Measurements from ENCODE around the gene PHF12.
"Not testable (repeated sequence)": the region's sequence is repeated elsewhere in the genome, so short reads cannot be mapped to it uniquely, and the experiment has no call there.

The PHF12 gene

GRCh38 chr17:28904800-28905199, 46.5 kb downstream of the PHF12 start:
- no peak for DNase-seq

GRCh38 chr17:28903546-28903841, 47.8 kb downstream of the PHF12 start:
- not testable (repeated sequence) for DNase-seq

GRCh38 chr17:28902819-28903545, 48.3 kb downstream of the PHF12 start, which contains the start of gene DHRS13:
DHRS13 (minus strand) TSS chr17:28903079; CDS start chr17:28902944, 135 bp downstream.
- DNase-seq: peak in 53 of 56 donors; percentile 25 to 90 (median 69)

GRCh38 chr17:28901866-28902818, 49.2 kb downstream of the PHF12 start:
- DNase-seq: peak in 14 of 56 donors; percentile 16 to 70 (median 36)

GRCh38 chr17:28900986-28901726, 50.2 kb downstream of the PHF12 start:
- no peak for DNase-seq

GRCh38 chr17:28899212-28899815, 52.0 kb downstream of the PHF12 start:
- DNase-seq: no peak

GRCh38 chr17:28898527-28898955, 52.8 kb downstream of the PHF12 start:
- DNase-seq: no peak

- DNase-seq: peak in 1 of 56 donors; percentile 50
Measured at GRCh38 chr17:28897769-28898526, 53.4 kb downstream of the PHF12 start.

GRCh38 chr17:28896884-28897768, 54.2 kb downstream of the PHF12 start, which contains the start of gene FLOT2:
FLOT2 (minus strand) TSS chr17:28897733; CDS start chr17:28897574, 159 bp downstream.
- peak in 36 of 56 donors; percentile 30 to 73 (median 51) for DNase-seq

GRCh38 chr17:28896491-28896883, 54.8 kb downstream of the PHF12 start:
- peak in 1 of 56 donors; percentile 41 for DNase-seq

- DNase-seq: no peak
Measured at GRCh38 chr17:28895794-28896447, 55.4 kb downstream of the PHF12 start.

- DNase-seq: not testable (repeated sequence)
Measured at GRCh38 chr17:28893248-28894183, 57.8 kb downstream of the PHF12 start.

- DNase-seq: no peak
Measured at GRCh38 chr17:28892024-28892423, 59.3 kb downstream of the PHF12 start.

GRCh38 chr17:28891201-28891600, 60.1 kb downstream of the PHF12 start:
- DNase-seq: no peak

GRCh38 chr17:28889996-28890395, 61.3 kb downstream of the PHF12 start:
- DNase-seq: no peak

- DNase-seq: no peak
Measured at GRCh38 chr17:28888832-28889231, 62.5 kb downstream of the PHF12 start.

GRCh38 chr17:28887871-28888471, 63.3 kb downstream of the PHF12 start:
- no peak for DNase-seq

Measured in nucleus accumbens (tissue), 56 donors.